ENCODE data around the gene USP50.
"Not testable (repeated sequence)": the region's sequence is repeated elsewhere in the genome, so short reads cannot be mapped to it uniquely, and the experiment has no call there.

Gene USP50

DNA sequence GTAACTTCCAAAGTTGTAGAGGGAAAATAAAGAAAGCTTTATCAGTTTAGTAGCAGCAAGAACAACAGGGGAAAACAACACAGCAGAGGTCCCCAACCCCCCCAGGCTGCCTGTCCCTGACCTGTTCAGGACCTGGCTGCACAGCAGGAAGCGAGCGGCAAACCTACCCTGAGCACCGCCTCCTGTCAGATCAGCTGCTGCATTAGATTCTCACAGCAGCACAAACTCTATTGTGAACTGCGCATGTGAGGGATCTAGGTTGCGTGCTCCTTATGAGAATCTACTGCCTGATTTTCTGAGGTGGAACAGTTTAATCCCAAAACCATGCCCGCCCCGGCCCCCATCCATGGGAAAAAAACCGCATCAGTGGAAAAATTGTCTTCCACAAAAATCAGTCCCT, 40.3 kb downstream of the USP50 start:
- TF ChIP-seq, protein P1, sequence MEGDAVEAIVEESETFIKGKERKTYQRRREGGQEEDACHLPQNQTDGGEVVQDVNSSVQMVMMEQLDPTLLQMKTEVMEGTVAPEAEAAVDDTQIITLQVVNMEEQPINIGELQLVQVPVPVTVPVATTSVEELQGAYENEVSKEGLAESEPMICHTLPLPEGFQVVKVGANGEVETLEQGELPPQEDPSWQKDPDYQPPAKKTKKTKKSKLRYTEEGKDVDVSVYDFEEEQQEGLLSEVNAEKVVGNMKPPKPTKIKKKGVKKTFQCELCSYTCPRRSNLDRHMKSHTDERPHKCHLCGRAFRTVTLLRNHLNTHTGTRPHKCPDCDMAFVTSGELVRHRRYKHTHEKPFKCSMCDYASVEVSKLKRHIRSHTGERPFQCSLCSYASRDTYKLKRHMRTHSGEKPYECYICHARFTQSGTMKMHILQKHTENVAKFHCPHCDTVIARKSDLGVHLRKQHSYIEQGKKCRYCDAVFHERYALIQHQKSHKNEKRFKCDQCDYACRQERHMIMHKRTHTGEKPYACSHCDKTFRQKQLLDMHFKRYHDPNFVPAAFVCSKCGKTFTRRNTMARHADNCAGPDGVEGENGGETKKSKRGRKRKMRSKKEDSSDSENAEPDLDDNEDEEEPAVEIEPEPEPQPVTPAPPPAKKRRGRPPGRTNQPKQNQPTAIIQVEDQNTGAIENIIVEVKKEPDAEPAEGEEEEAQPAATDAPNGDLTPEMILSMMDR (conservative IDR thresholded peaks at IDR 0.05): no peak
- peak overlapping the region; percentile 16; the same call in 1 of the 2 replicates for H3K27ac ChIP-seq

DNA sequence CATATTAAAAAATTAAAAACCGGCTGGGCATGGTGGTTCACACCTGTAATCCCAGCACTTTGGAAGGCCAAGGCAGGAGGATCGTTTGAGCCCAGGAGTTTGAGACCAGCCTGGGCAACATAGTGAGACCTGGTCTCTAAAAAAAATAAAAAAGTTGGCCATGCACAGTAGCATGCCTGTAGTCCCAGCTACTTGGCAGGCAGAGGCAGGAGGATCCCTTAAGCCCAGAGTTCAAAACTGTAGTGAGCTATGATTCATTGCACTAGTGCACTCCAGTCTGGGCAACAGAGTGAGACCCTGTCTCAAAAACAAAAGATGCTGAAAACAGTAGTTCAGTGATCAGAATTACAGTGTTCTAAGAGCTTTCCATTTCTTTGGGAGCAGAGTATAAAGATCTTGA, 40.8 kb downstream of the USP50 start:
- H3K27ac ChIP-seq: not testable (repeated sequence)

DNA sequence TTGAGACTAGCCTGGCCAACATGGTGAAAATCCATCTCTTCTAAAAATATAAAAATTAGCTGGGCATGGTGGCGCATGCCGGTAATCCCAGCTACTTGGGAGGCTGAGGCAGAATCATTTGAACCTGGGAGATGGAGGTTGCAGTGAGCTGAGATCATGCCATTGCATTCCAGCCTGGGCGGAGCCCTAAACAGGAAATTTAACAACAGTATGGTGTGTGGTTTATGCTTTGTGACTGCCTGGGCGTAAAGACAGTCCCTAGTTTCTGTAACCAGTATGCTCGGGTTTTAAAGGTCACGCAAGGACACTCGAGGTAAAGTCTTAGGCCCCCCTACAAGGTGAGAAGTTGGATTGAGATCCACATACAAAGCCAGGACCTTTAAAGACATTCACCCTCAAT, 43.3 kb downstream of the USP50 start:
- TF ChIP-seq, protein P1 (conservative IDR thresholded peaks at IDR 0.05): no peak
- H3K27ac ChIP-seq: peak overlapping the region; percentile 86; the same call in 1 of the 2 replicates

DNA sequence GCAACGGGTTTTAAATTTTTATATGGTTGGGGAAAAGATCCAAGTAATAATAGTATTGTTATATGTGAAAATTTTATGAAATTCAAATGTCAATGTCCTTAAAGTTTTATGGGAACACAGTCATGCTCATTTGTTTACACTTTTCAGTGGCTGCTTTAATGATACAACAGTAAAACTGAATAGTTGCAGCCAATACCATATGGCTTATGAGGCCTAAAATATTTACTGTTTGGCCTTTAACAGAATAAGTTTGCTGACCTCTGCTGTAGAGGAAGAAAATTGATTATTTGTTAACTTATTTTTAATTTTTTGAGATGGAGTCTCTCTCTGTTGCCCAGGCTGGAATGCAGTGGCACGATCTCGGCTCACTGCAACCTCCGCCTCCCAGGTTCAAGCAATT, 44.7 kb downstream of the USP50 start:
- H3K27ac ChIP-seq: peak overlapping the region; percentile 86
- TF ChIP-seq, protein P1 (conservative IDR thresholded peaks at IDR 0.05): peak; percentile 47

DNA sequence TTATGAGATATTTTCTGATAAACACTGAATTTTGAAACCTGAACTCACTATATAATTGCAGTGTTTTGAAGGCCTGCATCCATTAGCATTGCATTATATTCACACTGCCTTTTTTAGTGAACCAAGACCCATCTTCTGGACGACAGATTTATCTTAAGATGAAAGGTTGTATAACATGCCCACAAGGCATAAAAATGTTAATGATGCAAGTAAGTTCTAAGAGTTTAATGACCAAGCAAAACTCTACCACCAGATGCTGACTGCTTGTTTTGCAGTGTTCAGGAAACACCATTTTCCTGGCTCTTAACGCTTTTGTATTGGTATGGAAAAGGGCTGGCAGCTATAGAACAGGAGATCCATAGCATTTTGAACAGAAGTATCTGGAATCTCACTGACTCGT, 46.1 kb downstream of the USP50 start:
- TF ChIP-seq, protein P1 (conservative IDR thresholded peaks at IDR 0.05): no peak
- peak overlapping the region; percentile 86 for H3K27ac ChIP-seq

DNA sequence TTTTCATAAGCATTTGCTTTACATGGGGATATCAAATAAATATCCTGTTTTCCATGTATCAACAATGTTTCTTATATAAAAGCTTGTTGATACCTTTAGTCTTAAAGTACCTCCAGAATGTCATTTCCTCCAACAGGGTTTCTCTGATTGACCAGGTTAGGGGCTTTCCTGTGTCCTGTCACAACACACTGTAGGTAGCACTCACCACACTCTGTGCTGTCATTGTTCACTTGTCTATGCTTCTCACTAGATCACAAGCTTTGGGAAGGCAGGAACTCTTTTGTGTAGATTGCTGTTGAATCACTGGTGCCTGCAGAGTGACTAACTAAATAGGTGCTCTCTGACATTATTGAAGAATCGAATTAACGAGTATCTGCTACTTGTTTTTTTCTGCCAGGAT, 49.8 kb downstream of the USP50 start:
- no peak overlapping the region for H3K27ac ChIP-seq
- TF ChIP-seq, protein P1 (conservative IDR thresholded peaks at IDR 0.05): no peak

DNA sequence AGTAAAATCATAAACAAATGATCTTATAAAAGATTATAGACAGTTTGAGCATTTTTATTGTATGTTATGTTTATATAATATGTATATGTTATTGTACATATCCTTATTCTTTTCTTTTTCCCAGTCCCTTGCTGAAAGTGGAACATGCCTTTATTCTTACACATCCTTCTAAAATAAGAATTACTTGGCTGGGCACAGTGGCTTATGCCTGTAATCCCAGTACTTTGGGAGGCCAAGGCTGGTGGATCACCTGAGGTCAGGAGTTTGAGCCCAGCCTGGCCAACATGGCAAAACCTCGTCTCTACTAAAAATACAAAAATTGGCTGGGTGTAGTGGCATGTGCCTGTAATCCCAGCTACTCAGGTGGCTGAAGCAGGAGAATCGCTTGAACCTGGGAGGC, 51.9 kb downstream of the USP50 start:
- H3K27ac ChIP-seq: not testable (repeated sequence)

DNA sequence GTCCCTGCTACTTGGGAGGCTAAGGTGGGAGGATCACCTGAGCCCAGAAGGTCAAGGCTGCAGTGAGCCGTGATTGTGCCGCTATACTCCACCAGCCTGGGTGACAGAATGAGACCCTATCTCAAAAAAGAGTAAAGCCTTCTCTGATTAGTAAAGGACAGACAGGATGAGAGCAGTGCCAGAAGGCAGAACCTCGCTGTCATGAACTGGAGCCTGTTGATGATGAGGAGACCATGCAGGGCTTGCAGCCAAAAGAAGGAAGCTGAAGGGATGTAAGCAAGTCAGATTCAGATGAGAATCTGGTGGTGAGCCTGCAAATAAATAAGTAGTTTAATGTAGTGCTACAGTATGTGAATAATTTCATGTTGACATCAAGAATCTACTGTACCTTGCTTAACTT, 52.8 kb downstream of the USP50 start:
- H3K27ac ChIP-seq: no peak overlapping the region

More for the DNA sequence above, 52.8 kb downstream of the USP50 start:
- TF ChIP-seq, protein P1 (conservative IDR thresholded peaks at IDR 0.05): no peak
